IPS DF 4.7 (cell line): ENCODE data around the gene TPCN1.

Experiments used
- DNase-seq: peaks from one replicate; pipeline ENCODE4 v3.0.0-alpha.2; 2013; ENCODE audit warnings: low spot score; ENCODE audit errors: extremely low read depth

TPCN1 gene

GRCh38 chr12:113333877-113334785 lies 112.9 kb downstream of the TPCN1 start:
- DNase-seq: no peak

- no peak for DNase-seq
These were observed 113.7 kb downstream of the TPCN1 start, which contains the start of gene SLC8B1 for GRCh38 chr12:113334786-113335539. TSS of gene SLC8B1 (minus strand) at chr12:113335109. CDS start at chr12:113332878, 2,231 bp downstream.

GRCh38 chr12:113339540-113339939 lies 118.3 kb downstream of the TPCN1 start:
- DNase-seq: no peak

- DNase-seq: no peak
These were observed 118.8 kb downstream of the TPCN1 start for GRCh38 chr12:113340061-113340460.

GRCh38 chr12:113341535-113341934 lies 120.3 kb downstream of the TPCN1 start:
- DNase-seq: no peak

- DNase-seq: no peak
These were observed 124.1 kb downstream of the TPCN1 start for GRCh38 chr12:113345318-113345717.

- DNase-seq: no peak
These were observed 125.1 kb downstream of the TPCN1 start for GRCh38 chr12:113346353-113346752.

GRCh38 chr12:113347107-113347506 lies 125.8 kb downstream of the TPCN1 start:
- no peak for DNase-seq

- DNase-seq: no peak
These were observed 126.6 kb downstream of the TPCN1 start for GRCh38 chr12:113347892-113348291.
